IMR-90 (cell line): ENCODE data around the gene PLN. TPM values are rescaled to one million over a fixed set of nuclear protein-coding genes. Genes with fewer than 3 reads are reported as not detected.

Experiments
- ATAC-seq: fragments of 200-7000 bp; cut with Tn5 transposase; 2 replicates; pipeline ENCODE4 v1.9.1; 2020; ENCODE audit warnings: low read depth, mild to moderate bottlenecking, moderate library complexity
- BruUV-seq: library from RNA; stranded (reverse); fragments of 400-500 nt; replicated peaks from 2 replicates; lab custom pipeline; 2021; lab: Mats Ljungman, UMichigan
- CTCF ChIA-PET: fragments of 300-600 bp; formaldehyde crosslinking; extraction: SDS; loops from one replicate; lab custom pipeline; 2021; ENCODE audit warnings: antibody characterized with exemption; lab: Yijun Ruan, JAX
- POLR2A ChIA-PET: fragments of 300-600 bp; sonication (Branson Sonifier 250); formaldehyde crosslinking; loops from one replicate; lab custom pipeline; 2022; ENCODE audit warnings: antibody characterized with exemption; ENCODE audit not compliant: unreplicated experiment; lab: Charles Lee
- DNase-seq: peaks from one replicate; pipeline ENCODE4 v3.0.0; 2013
- H2AFZ ChIP-seq: replicated peaks from 2 replicates; pipeline ENCODE3; 2013; ENCODE audit warnings: low read length, mild to moderate bottlenecking; ENCODE audit not compliant: poor library complexity
- H2AK5ac ChIP-seq: 2 replicates; pipeline ENCODE4 v1.6.1; 2013; ENCODE audit warnings: low read depth, low read length, inconsistent platforms
- H2AK9ac ChIP-seq: replicated peaks from 2 replicates; pipeline ENCODE3; 2013; ENCODE audit warnings: mild to moderate bottlenecking, low read depth, low read length, moderate library complexity; ENCODE audit not compliant: poor library complexity
- H2BK120ac ChIP-seq: 2 replicates; pipeline ENCODE4 v1.6.1; 2013; ENCODE audit warnings: low read depth, low read length, inconsistent platforms
- H2BK15ac ChIP-seq: 3 replicates; pipeline ENCODE4 v1.6.1; 2013; ENCODE audit warnings: low read depth, low read length, inconsistent platforms
- H2BK20ac ChIP-seq: 2 replicates; pipeline ENCODE4 v1.6.1; 2013; ENCODE audit warnings: low read depth, mild to moderate bottlenecking, inconsistent platforms, low read length, moderate library complexity
- H2BK5ac ChIP-seq: 2 replicates; pipeline ENCODE4 v1.6.1; 2013; ENCODE audit warnings: mild to moderate bottlenecking, low read depth, low read length, inconsistent platforms; ENCODE audit not compliant: poor library complexity, severe bottlenecking
- H3K14ac ChIP-seq: replicated peaks from 2 replicates; pipeline ENCODE4 v1.6.1; 2013; ENCODE audit warnings: low read depth, low read length, inconsistent platforms
- H3K18ac ChIP-seq: 2 replicates; pipeline ENCODE4 v1.6.1; 2013; ENCODE audit warnings: low read depth, low read length, control low read depth
- H3K23ac ChIP-seq: 2 replicates; pipeline ENCODE4 v1.6.1; 2013; ENCODE audit warnings: low read depth, low read length, inconsistent platforms
- H3K27ac ChIP-seq: 2 replicates; pipeline ENCODE4 v1.5.1; 2013; ENCODE audit warnings: mild to moderate bottlenecking, control low read depth, low read length; ENCODE audit not compliant: insufficient read depth
- H3K27me3 ChIP-seq: 2 replicates; pipeline ENCODE4 v1.6.1; 2013; ENCODE audit warnings: low read length; ENCODE audit not compliant: control insufficient read depth, insufficient read depth
- H3K36me3 ChIP-seq: 2 replicates; pipeline ENCODE4 v1.6.1; 2013; ENCODE audit warnings: low read length, mixed read lengths; ENCODE audit not compliant: control insufficient read depth, insufficient read depth
- H3K4ac ChIP-seq: 2 replicates; pipeline ENCODE4 v1.6.1; 2013; ENCODE audit warnings: low read depth, low read length, inconsistent platforms
- H3K4me1 ChIP-seq: 2 replicates; pipeline ENCODE4 v1.6.1; 2013; ENCODE audit warnings: low read length, mixed read lengths; ENCODE audit not compliant: control insufficient read depth, insufficient read depth
- H3K4me2 ChIP-seq: 2 replicates; pipeline ENCODE4 v1.6.1; 2013; ENCODE audit warnings: low read depth, mild to moderate bottlenecking, control low read depth, low read length, moderate library complexity
- H3K4me3 ChIP-seq: 2 replicates; pipeline ENCODE4 v1.5.1; 2013; ENCODE audit warnings: low read depth, mild to moderate bottlenecking, control low read depth, low read length, moderate library complexity; ENCODE audit not compliant: insufficient read depth
- H3K56ac ChIP-seq: 2 replicates; pipeline ENCODE4 v1.6.1; 2013; ENCODE audit warnings: low read length, inconsistent platforms; ENCODE audit not compliant: insufficient read depth; ENCODE audit errors: extremely low read depth
- H3K79me1 ChIP-seq, 2 experiments: 2 replicates each; pipeline ENCODE4 v1.6.1; 2013; ENCODE audit warnings: low read length in 2 of 2, inconsistent platforms in 1 of 2, low read depth in 1 of 2
- H3K9ac ChIP-seq: 2 replicates; pipeline ENCODE4 v1.6.1; 2013; ENCODE audit warnings: low read depth, low read length, control low read depth
- H3K9me1 ChIP-seq: 2 replicates; pipeline ENCODE4 v1.6.1; 2013; ENCODE audit warnings: low read length, inconsistent platforms; ENCODE audit not compliant: insufficient read depth
- H3K9me3 ChIP-seq: 2 replicates; pipeline ENCODE4 v1.6.1; 2013; ENCODE audit warnings: low read length; ENCODE audit not compliant: control insufficient read depth, insufficient read depth
- H4K20me1 ChIP-seq: 2 replicates; pipeline ENCODE4 v1.6.1; 2013; ENCODE audit warnings: low read length, inconsistent platforms; ENCODE audit not compliant: insufficient read depth
- H4K5ac ChIP-seq: 2 replicates; pipeline ENCODE4 v1.6.1; 2013; ENCODE audit warnings: mild to moderate bottlenecking, low read depth, low read length, control low read depth
- H4K8ac ChIP-seq, 2 experiments: 2 replicates each; pipeline ENCODE4 v1.6.1; 2013; ENCODE audit warnings: low read depth in 2 of 2, low read length in 2 of 2, control low read depth in 1 of 2, inconsistent platforms in 1 of 2
- H4K91ac ChIP-seq: 2 replicates; pipeline ENCODE4 v1.6.1; 2013; ENCODE audit warnings: low read depth, low read length, inconsistent platforms; ENCODE audit not compliant: insufficient read depth
- CHD1 ChIP-seq: IDR thresholded peaks from 2 replicates; pipeline ENCODE4 v1.6.1; 2012; ENCODE audit warnings: low read depth, low read length, improper control_type of control experiment
- FOS ChIP-seq: fragments of 150-350 bp; IDR thresholded peaks from 2 replicates; pipeline ENCODE4 v1.6.1; 2016; ENCODE audit warnings: low read depth, low read length
- RAD21 ChIP-seq: IDR thresholded peaks from 2 replicates; pipeline ENCODE4 v1.6.1; 2012; ENCODE audit warnings: low read length, improper control_type of control experiment
- WGBS, 2 experiments: methylation state at CpG; one replicate each; pipeline versions ENCODE4 v1.1.5 to v1.1.7; 2013; ENCODE audit warnings: missing lambda C conversion rate in 2 of 2; ENCODE audit not compliant: insufficient read length in 1 of 2; ENCODE audit errors: extremely low coverage in 2 of 2; 5-methylcytosine and 5-hydroxymethylcytosine counted together
- dilution Hi-C: fragments of 300-500 bp; cut with HindIII; formaldehyde crosslinking; loops from one replicate; pipeline ENCODE4 v1.14.3; 2018; ENCODE audit warnings: low sequenced_read_pairs; ENCODE audit not compliant: unreplicated experiment
- in situ Hi-C: fragments of 300-500 bp; cut with MboI; formaldehyde crosslinking; loops from 3 replicates; pipeline ENCODE4 v1.14.3; 2019; ENCODE audit warnings: low sequenced_read_pairs, inconsistent platforms, mixed read lengths
- intact Hi-C: fragments of 100-400 bp; cut with micrococcal nuclease; formaldehyde crosslinking; loops from 2 replicates; pipeline ENCODE4 v1.10.0; 2022
- polyA plus RNA-seq, 3 experiments: library from polyadenylated mRNA; depleted of rRNA; stranded (reverse); fragments of >200 nt; gene quantifications; 2 replicates each; pipeline ENCODE4 v1.2.3, GENCODE V29; 2012; ENCODE audit warnings: low replicate concordance in 1 of 3
- total RNA-seq: library from RNA; depleted of rRNA; stranded (reverse); fragments of >200 nt; gene quantifications from 2 replicates; pipeline ENCODE4 v1.2.3, GENCODE V29; 2012
- TF ChIP-seq, protein P1 (sequence below): conservative IDR thresholded peaks from 2 replicates; pipeline ENCODE4 v1.5.1; 2012; ENCODE audit warnings: mild to moderate bottlenecking, low read depth, low read length, improper control_type of control experiment

Gene PLN
- total and polyA plus RNA-seq, 2 of the 4 experiments (the other 2 are of a cell fraction) = under 0.01 TPM; not detected in 1

DNA sequence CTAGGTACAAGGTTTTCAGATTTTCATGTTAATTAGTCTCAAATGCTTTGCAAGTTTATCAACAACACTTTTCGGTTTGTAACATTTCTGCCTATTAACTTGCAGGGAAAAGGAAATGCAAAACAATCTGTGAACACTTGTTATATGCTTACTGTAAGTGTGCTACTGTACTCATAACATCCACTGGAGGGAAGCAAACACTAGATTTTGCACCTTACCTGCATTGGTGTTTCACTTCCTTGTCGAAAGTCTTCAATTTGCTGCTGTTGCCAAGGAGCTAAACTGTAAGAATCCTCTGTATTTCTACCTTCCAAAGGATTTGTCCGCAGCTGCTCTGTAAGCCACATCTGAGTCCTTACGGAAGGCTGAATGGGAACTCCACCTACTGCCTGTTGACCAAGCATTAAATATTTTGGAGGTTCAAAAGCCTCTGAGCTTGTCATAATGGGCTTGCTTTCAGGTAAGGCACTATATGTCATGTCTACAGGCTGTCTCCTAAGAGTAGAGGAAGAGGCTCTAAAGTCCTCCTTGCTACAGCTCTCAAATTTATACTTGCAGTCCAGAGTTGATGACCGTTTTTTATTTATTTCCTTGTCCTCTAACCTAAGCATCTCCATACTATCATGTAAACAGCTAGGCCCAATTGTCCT lies 17.3 kb downstream of the PLN start:
- dilution Hi-C loops (no loop called here), intact Hi-C loops (loop anchor here (5.0 kb wide), 1 partner anchor 212 kb away; no protein-coding TSS in a partner anchor)
- peak; percentile 33 for DNase-seq

More for the DNA sequence above, 17.3 kb downstream of the PLN start:
- Histone ChIP-seq H3K56ac (no peak overlapping the region), H3K9me3 (no peaks in the 10 kb centered on the region), H2AK9ac (no peak overlapping the region), H3K4ac (no peak overlapping the region), H3K4me3 (no peak overlapping the region), H3K14ac (no peak overlapping the region), H3K18ac (no peak overlapping the region), H4K8ac (no peak overlapping the region), H3K23ac (no peak overlapping the region), H2BK120ac (no peak overlapping the region), H2BK20ac (no peak overlapping the region), H4K5ac (no peak overlapping the region), H3K27ac (no peak overlapping the region), H3K4me2 (no peak overlapping the region), H3K27me3 (no peaks in the 10 kb centered on the region), H2AFZ (no peak overlapping the region), H4K91ac (no peak overlapping the region), H4K20me1 (no peaks in the 10 kb centered on the region), H2BK15ac (no peak overlapping the region), H3K9me1 (peaks cover 3% of the 10 kb centered on the region; the same call in 1 of the 2 replicates), H2AK5ac (no peak overlapping the region), H3K79me1 (peaks cover 16% of the 10 kb centered on the region in 2 experiments; a peak in 3 of 4 replicates), H3K9ac (no peak overlapping the region), H3K4me1 (peaks cover 3% of the 10 kb centered on the region), H3K36me3 (peaks cover 7% of the 10 kb centered on the region; the same call in 1 of the 2 replicates), H2BK5ac (no peak overlapping the region)
- no peak for ATAC-seq
- ChIA-PET CTCF (interaction anchor here (0.6 kb wide), 1 partner anchor 49 kb away, joined by 3 read pairs; no protein-coding TSS in a partner anchor), POLR2A (no interaction called here)
- no CpG with 5 or more reads among the region's 5 CpGs for WGBS, 2 experiments
- BruUV-seq = TSS peak; percentile 33
- in situ Hi-C loops = no loop called here
- TF ChIP-seq FOS (no peak), RAD21 (peak; percentile 46), CHD1 (no peak)
- TF ChIP-seq, protein P1, sequence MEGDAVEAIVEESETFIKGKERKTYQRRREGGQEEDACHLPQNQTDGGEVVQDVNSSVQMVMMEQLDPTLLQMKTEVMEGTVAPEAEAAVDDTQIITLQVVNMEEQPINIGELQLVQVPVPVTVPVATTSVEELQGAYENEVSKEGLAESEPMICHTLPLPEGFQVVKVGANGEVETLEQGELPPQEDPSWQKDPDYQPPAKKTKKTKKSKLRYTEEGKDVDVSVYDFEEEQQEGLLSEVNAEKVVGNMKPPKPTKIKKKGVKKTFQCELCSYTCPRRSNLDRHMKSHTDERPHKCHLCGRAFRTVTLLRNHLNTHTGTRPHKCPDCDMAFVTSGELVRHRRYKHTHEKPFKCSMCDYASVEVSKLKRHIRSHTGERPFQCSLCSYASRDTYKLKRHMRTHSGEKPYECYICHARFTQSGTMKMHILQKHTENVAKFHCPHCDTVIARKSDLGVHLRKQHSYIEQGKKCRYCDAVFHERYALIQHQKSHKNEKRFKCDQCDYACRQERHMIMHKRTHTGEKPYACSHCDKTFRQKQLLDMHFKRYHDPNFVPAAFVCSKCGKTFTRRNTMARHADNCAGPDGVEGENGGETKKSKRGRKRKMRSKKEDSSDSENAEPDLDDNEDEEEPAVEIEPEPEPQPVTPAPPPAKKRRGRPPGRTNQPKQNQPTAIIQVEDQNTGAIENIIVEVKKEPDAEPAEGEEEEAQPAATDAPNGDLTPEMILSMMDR = peak; percentile 31; the same call in 1 of the 2 replicates
